MM.1S (cell line): ENCODE results near the gene AKAP9.

ENCODE experiments used
- DNase-seq: peaks from one replicate; pipeline ENCODE4 v3.0.0-alpha.2; 2015
- H2AFZ ChIP-seq: fragments of 300-600 bp; sonication (generic); 2 replicates; pipeline ENCODE4 v1.6.0; 2016; ENCODE audit warnings: antibody characterized with exemption, low read length
- H3F3A ChIP-seq: fragments of 300-600 bp; sonication (generic); 2 replicates; pipeline ENCODE4 v1.6.1; 2016; ENCODE audit warnings: mild to moderate bottlenecking, antibody characterized with exemption, low read length, moderate library complexity, mixed read lengths; ENCODE audit not compliant: insufficient read depth
- H3K27ac ChIP-seq: fragments of 300-600 bp; sonication (generic); 2 replicates; pipeline ENCODE4 v1.5.1; 2016; ENCODE audit warnings: mild to moderate bottlenecking, low read length
- H3K27me3 ChIP-seq: fragments of 300-600 bp; sonication (generic); replicated peaks from 2 replicates; pipeline ENCODE4 v1.6.0; 2016; ENCODE audit warnings: low read length; ENCODE audit not compliant: insufficient read depth
- H3K36me3 ChIP-seq: fragments of 300-600 bp; sonication (generic); replicated peaks from 2 replicates; pipeline ENCODE4 v1.6.1; 2016; ENCODE audit warnings: mild to moderate bottlenecking, low read length, mixed read lengths; ENCODE audit not compliant: insufficient read depth
- H3K4me1 ChIP-seq: fragments of 300-600 bp; sonication (generic); 2 replicates; pipeline ENCODE4 v1.6.1; 2016; ENCODE audit warnings: low read length, mixed read lengths
- H3K4me2 ChIP-seq: fragments of 300-600 bp; sonication (generic); 2 replicates; pipeline ENCODE4 v1.6.0; 2016; ENCODE audit warnings: low read depth, low read length
- H3K4me3 ChIP-seq: fragments of 300-600 bp; sonication (generic); 2 replicates; pipeline ENCODE4 v1.5.1; 2016; ENCODE audit warnings: low read length, mixed read lengths
- H3K79me2 ChIP-seq: fragments of 300-600 bp; sonication (generic); 2 replicates; pipeline ENCODE4 v1.6.1; 2016; ENCODE audit warnings: mixed run types, low read length, mixed read lengths
- H3K9ac ChIP-seq: fragments of 300-600 bp; sonication (generic); 2 replicates; pipeline ENCODE4 v1.6.1; 2016; ENCODE audit warnings: low read length, mixed read lengths
- H3K9me2 ChIP-seq: fragments of 300-600 bp; sonication (generic); replicated peaks from 2 replicates; pipeline ENCODE4 v1.6.1; 2016; ENCODE audit warnings: mild to moderate bottlenecking, low read length, mixed read lengths; ENCODE audit not compliant: insufficient read depth
- H3K9me3 ChIP-seq: fragments of 300-600 bp; sonication (generic); replicated peaks from 2 replicates; pipeline ENCODE4 v1.6.1; 2016; ENCODE audit warnings: mild to moderate bottlenecking, low read length, mixed read lengths; ENCODE audit not compliant: insufficient read depth
- H4K20me1 ChIP-seq: fragments of 300-600 bp; sonication (generic); 2 replicates; pipeline ENCODE4 v1.6.1; 2016; ENCODE audit warnings: mild to moderate bottlenecking, low read length, moderate library complexity, mixed read lengths; ENCODE audit not compliant: insufficient read depth
- EZH2 ChIP-seq: fragments of 300-600 bp; sonication (generic); optimal IDR thresholded peaks from 2 replicates; pipeline ENCODE3; 2017; ENCODE audit warnings: low read depth, mild to moderate bottlenecking, antibody characterized with exemption, low read length, mixed read lengths
- EZH2phosphoT487 ChIP-seq: fragments of 300-600 bp; sonication (generic); IDR thresholded peaks from 2 replicates; pipeline ENCODE4 v1.6.1; 2018; ENCODE audit warnings: antibody characterized with exemption, low read length
- TF ChIP-seq, protein P1 (sequence below): fragments of 300-600 bp; sonication (generic); IDR thresholded peaks from 2 replicates; pipeline ENCODE4 v1.5.1; 2016; ENCODE audit warnings: antibody characterized with exemption, low read length, mixed read lengths

The AKAP9 gene

GRCh38 chr7:92053312-92053711 lies 112.7 kb downstream of the AKAP9 start:
- no peaks in the 10 kb centered on the region for H4K20me1 ChIP-seq
- no peaks in the 10 kb centered on the region for H3K9me2 ChIP-seq
- no peaks in the 10 kb centered on the region for H3K27me3 ChIP-seq
- H3K79me2 ChIP-seq = no peaks in the 10 kb centered on the region
- no peak overlapping the region for H3K4me3 ChIP-seq
- H3K4me1 ChIP-seq = peaks cover 7% of the 10 kb centered on the region
- H3F3A ChIP-seq = no peaks in the 10 kb centered on the region
- H3K27ac ChIP-seq = no peak overlapping the region
- no peak for DNase-seq
- H3K9ac ChIP-seq = no peak overlapping the region
- no peaks in the 10 kb centered on the region for H3K9me3 ChIP-seq
- TF ChIP-seq, protein P1, sequence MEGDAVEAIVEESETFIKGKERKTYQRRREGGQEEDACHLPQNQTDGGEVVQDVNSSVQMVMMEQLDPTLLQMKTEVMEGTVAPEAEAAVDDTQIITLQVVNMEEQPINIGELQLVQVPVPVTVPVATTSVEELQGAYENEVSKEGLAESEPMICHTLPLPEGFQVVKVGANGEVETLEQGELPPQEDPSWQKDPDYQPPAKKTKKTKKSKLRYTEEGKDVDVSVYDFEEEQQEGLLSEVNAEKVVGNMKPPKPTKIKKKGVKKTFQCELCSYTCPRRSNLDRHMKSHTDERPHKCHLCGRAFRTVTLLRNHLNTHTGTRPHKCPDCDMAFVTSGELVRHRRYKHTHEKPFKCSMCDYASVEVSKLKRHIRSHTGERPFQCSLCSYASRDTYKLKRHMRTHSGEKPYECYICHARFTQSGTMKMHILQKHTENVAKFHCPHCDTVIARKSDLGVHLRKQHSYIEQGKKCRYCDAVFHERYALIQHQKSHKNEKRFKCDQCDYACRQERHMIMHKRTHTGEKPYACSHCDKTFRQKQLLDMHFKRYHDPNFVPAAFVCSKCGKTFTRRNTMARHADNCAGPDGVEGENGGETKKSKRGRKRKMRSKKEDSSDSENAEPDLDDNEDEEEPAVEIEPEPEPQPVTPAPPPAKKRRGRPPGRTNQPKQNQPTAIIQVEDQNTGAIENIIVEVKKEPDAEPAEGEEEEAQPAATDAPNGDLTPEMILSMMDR = no peak
- TF ChIP-seq EZH2phosphoT487 (no peak), EZH2 (no peak)
- no peak overlapping the region for H3K4me2 ChIP-seq
- no peaks in the 10 kb centered on the region for H3K36me3 ChIP-seq
- H2AFZ ChIP-seq = no peak overlapping the region

DNA sequence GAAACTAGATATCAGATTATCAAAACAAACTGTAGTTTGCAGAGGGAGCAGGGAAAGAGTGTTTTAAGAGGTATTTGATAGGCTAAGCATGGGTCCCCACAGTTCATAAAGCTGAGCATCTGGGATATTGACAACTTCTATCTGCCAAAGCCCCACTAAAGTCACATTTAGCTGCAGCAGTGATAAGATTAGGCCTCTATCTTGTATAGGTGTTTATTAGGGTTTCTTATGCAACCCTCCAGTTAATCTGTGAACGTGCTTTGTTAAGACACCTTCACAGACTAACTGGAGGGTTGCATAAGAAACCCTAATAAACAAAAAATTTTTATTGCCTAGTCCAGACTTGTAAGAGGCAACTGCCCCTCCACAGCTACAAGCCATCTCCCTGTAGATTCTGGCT lies 115.6 kb downstream of the AKAP9 start:
- Histone ChIP-seq H3K36me3 (no peaks in the 10 kb centered on the region), H3K9me3 (no peaks in the 10 kb centered on the region), H3K27me3 (no peaks in the 10 kb centered on the region), H3K79me2 (no peaks in the 10 kb centered on the region), H3K27ac (no peak overlapping the region), H3K4me3 (no peak overlapping the region), H3K9me2 (no peaks in the 10 kb centered on the region), H3F3A (no peaks in the 10 kb centered on the region), H2AFZ (no peak overlapping the region), H3K4me1 (peaks cover 7% of the 10 kb centered on the region), H3K9ac (no peak overlapping the region), H4K20me1 (no peaks in the 10 kb centered on the region), H3K4me2 (no peak overlapping the region)
- TF ChIP-seq, protein P1 = no peak
- TF ChIP-seq EZH2 (no peak), EZH2phosphoT487 (no peak)
- no peak for DNase-seq

DNA sequence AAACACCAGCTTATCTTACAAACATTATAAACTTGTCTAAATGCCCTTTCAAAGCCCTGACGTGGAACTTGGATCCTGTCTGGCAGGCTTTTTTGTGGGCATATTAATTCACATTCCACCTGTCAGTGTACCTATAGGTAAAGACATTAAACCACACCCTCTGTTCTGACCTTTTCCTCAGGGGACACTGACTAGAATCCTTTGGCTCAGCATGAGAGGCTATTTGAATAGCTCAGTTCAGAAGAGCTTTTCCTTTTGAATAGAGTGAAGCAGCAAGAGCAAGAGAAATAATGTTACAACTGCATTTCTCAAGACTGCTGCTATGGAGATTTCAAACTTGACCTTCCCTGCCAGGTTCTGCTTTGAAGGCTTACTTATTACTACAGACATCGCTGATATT lies 116.7 kb downstream of the AKAP9 start:
- Histone ChIP-seq H3K9me2 (no peaks in the 10 kb centered on the region), H3K27ac (no peak overlapping the region), H3K27me3 (no peaks in the 10 kb centered on the region), H3K9ac (no peak overlapping the region), H3K4me3 (no peak overlapping the region), H4K20me1 (no peaks in the 10 kb centered on the region), H3K4me2 (no peak overlapping the region), H2AFZ (no peak overlapping the region), H3K9me3 (no peaks in the 10 kb centered on the region), H3K36me3 (no peaks in the 10 kb centered on the region), H3K4me1 (peaks cover 7% of the 10 kb centered on the region), H3K79me2 (no peaks in the 10 kb centered on the region), H3F3A (no peaks in the 10 kb centered on the region)
- TF ChIP-seq EZH2 (no peak), EZH2phosphoT487 (no peak)
- TF ChIP-seq, protein P1 = no peak
- no peak for DNase-seq
